AG09309 (cell line): ENCODE data around the gene SETBP1.

Source experiments
- DNase-seq: peaks from one replicate; pipeline ENCODE4 v3.0.0-alpha.2; 2010; ENCODE audit warnings: low read depth
- H3K4me3 ChIP-seq: 2 replicates; pipeline ENCODE4 v1.5.1; 2011; ENCODE audit warnings: mild to moderate bottlenecking, low read depth, low read length, moderate library complexity; ENCODE audit not compliant: control insufficient read depth
- CTCF ChIP-seq: IDR thresholded peaks from 2 replicates; pipeline ENCODE4 v1.5.1; 2011; ENCODE audit warnings: mild to moderate bottlenecking, low read depth, low read length, inconsistent platforms; ENCODE audit not compliant: insufficient read depth, control insufficient read depth; ENCODE audit errors: missing control alignments

The SETBP1 gene

GRCh38 chr18:45103319-45104048, 422.8 kb downstream of the SETBP1 start:
- no peak overlapping the region for H3K4me3 ChIP-seq
- DNase-seq, result no peak
- TF ChIP-seq CTCF, result no peak

GRCh38 chr18:45104049-45104395, 423.3 kb downstream of the SETBP1 start:
- no peak for TF ChIP-seq CTCF
- H3K4me3 ChIP-seq, result no peak overlapping the region
- DNase-seq, result no peak

- no peak for DNase-seq
- H3K4me3 ChIP-seq, result no peak overlapping the region
- no peak for TF ChIP-seq CTCF
These were observed 425.7 kb downstream of the SETBP1 start for GRCh38 chr18:45106331-45106774.

GRCh38 chr18:45107425-45107824, 426.7 kb downstream of the SETBP1 start:
- TF ChIP-seq CTCF, result no peak
- peak; percentile 27 for DNase-seq
- H3K4me3 ChIP-seq, result no peak overlapping the region

GRCh38 chr18:45108754-45109153, 428.1 kb downstream of the SETBP1 start:
- no peak overlapping the region for H3K4me3 ChIP-seq
- no peak for DNase-seq
- TF ChIP-seq CTCF, result no peak

- no peak for TF ChIP-seq CTCF
- no peak overlapping the region for H3K4me3 ChIP-seq
These were observed 428.6 kb downstream of the SETBP1 start for GRCh38 chr18:45109271-45109670.

More at GRCh38 chr18:45109271-45109670, 428.6 kb downstream of the SETBP1 start:
- no peak for DNase-seq
